T-helper 2 cell treated with Interferon-gamma antibody and Interleukin-4, amounts not matched to agents 100 ng/mL and 5 ng/mL, for 36 hours (primary cell): ENCODE data around the gene C14orf180. TPM values are rescaled to one million over a fixed set of nuclear protein-coding genes. Genes with fewer than 3 reads are reported as not detected.

ENCODE experiments used
- intact Hi-C: fragments of 100-400 bp; cut with micrococcal nuclease; formaldehyde crosslinking; loops from one replicate; pipeline ENCODE4 v1.15.1; 2023
- total RNA-seq: library from RNA; stranded (reverse); gene quantifications from 2 replicates; pipeline ENCODE4 v1.2.3, GENCODE V29; 2022

The C14orf180 gene
- total RNA-seq: not detected in 2 replicates

GRCh38 chr14:104579507-104579906 is at the start of gene C14orf180:
Gene C14orf180, plus strand, starts transcription at chr14:104579764. Its CDS starts 6,667 bp downstream, at chr14:104586431.
- intact Hi-C loops: no loop called here

- intact Hi-C loops: no loop called here
Observed at GRCh38 chr14:104530646-104531045, 48.9 kb upstream of the C14orf180 start.

- intact Hi-C loops: no loop called here
Observed at GRCh38 chr14:104531421-104532190, 48.0 kb upstream of the C14orf180 start.

GRCh38 chr14:104532191-104532555 is 47.4 kb upstream of the C14orf180 start:
- intact Hi-C loops: no loop called here

GRCh38 chr14:104534036-104534435 is 45.5 kb upstream of the C14orf180 start:
- intact Hi-C loops: no loop called here

- intact Hi-C loops: no loop called here
Observed at GRCh38 chr14:104536942-104537612, 42.5 kb upstream of the C14orf180 start.

- intact Hi-C loops: no loop called here
Observed at GRCh38 chr14:104537613-104537988, 42.0 kb upstream of the C14orf180 start.

- intact Hi-C loops: no loop called here
Observed at GRCh38 chr14:104541905-104542465, 37.6 kb upstream of the C14orf180 start.

GRCh38 chr14:104542871-104543830 is 36.4 kb upstream of the C14orf180 start:
- intact Hi-C loops: no loop called here

- intact Hi-C loops: no loop called here
Observed at GRCh38 chr14:104544362-104544961, 35.1 kb upstream of the C14orf180 start.

GRCh38 chr14:104545151-104545941 is 34.2 kb upstream of the C14orf180 start:
- intact Hi-C loops: no loop called here

- intact Hi-C loops: no loop called here
Observed at GRCh38 chr14:104545942-104546501, 33.5 kb upstream of the C14orf180 start.

GRCh38 chr14:104546591-104547309 is 32.8 kb upstream of the C14orf180 start:
- intact Hi-C loops: no loop called here

- intact Hi-C loops: no loop called here
Observed at GRCh38 chr14:104547310-104547997, 32.1 kb upstream of the C14orf180 start.

GRCh38 chr14:104547998-104548700 is 31.4 kb upstream of the C14orf180 start:
- intact Hi-C loops: no loop called here

- intact Hi-C loops: no loop called here
Observed at GRCh38 chr14:104548802-104549535, 30.6 kb upstream of the C14orf180 start.
